Measurements from ENCODE around the gene NOL6.

DNA sequence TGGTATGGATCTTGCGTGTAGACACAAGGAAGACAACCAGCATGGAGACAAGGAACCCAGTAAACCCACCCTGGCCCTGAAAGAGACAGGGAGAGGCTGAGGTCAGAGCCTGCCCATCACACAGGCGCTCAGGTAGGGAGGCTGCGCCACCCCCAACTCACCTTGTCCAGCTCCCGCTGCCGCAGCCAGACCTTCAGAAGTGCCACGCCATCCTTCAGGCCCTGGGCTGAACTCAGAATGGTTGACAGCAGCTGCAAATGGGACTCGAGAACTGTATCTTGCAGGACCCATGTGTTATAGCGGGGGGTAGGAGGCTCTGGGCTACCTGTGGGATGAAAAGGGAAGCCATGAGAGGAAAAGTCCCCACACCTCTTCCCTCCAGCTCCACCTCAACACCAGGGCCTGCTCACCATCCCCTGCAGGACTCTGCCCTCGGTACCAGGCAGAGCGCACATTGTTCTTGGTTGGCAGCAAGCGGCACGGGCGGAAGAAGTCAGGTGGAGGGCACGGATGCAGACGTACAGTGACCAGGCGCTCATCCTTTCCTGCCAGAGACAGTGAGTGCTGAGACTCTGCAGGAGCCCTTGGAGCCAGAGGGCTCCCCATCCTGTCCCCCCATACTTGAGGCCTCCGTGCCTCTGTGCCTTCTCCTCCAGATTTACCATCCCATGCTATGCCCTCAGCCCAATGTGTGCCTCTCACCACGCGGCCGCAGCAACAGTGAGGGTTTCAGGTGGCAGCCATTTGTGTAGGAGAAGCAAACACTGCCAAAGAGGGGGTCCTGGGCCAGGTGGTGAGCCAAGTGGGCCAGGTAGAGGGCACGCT, 4.7 kb downstream of the NOL6 start:
- TF ChIP-seq, protein P1, sequence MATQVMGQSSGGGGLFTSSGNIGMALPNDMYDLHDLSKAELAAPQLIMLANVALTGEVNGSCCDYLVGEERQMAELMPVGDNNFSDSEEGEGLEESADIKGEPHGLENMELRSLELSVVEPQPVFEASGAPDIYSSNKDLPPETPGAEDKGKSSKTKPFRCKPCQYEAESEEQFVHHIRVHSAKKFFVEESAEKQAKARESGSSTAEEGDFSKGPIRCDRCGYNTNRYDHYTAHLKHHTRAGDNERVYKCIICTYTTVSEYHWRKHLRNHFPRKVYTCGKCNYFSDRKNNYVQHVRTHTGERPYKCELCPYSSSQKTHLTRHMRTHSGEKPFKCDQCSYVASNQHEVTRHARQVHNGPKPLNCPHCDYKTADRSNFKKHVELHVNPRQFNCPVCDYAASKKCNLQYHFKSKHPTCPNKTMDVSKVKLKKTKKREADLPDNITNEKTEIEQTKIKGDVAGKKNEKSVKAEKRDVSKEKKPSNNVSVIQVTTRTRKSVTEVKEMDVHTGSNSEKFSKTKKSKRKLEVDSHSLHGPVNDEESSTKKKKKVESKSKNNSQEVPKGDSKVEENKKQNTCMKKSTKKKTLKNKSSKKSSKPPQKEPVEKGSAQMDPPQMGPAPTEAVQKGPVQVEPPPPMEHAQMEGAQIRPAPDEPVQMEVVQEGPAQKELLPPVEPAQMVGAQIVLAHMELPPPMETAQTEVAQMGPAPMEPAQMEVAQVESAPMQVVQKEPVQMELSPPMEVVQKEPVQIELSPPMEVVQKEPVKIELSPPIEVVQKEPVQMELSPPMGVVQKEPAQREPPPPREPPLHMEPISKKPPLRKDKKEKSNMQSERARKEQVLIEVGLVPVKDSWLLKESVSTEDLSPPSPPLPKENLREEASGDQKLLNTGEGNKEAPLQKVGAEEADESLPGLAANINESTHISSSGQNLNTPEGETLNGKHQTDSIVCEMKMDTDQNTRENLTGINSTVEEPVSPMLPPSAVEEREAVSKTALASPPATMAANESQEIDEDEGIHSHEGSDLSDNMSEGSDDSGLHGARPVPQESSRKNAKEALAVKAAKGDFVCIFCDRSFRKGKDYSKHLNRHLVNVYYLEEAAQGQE (IDR thresholded peaks at IDR 0.05; ENCODE audit: unreplicated experiment), result no peak
- TF ChIP-seq, protein P2, sequence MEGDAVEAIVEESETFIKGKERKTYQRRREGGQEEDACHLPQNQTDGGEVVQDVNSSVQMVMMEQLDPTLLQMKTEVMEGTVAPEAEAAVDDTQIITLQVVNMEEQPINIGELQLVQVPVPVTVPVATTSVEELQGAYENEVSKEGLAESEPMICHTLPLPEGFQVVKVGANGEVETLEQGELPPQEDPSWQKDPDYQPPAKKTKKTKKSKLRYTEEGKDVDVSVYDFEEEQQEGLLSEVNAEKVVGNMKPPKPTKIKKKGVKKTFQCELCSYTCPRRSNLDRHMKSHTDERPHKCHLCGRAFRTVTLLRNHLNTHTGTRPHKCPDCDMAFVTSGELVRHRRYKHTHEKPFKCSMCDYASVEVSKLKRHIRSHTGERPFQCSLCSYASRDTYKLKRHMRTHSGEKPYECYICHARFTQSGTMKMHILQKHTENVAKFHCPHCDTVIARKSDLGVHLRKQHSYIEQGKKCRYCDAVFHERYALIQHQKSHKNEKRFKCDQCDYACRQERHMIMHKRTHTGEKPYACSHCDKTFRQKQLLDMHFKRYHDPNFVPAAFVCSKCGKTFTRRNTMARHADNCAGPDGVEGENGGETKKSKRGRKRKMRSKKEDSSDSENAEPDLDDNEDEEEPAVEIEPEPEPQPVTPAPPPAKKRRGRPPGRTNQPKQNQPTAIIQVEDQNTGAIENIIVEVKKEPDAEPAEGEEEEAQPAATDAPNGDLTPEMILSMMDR (conservative IDR thresholded peaks at IDR 0.05; ENCODE audit: low read depth in 2 of 2), result no peak
- no peak for TF ChIP-seq CREB1 (CRISPR knock-in tag; IDR thresholded peaks at IDR 0.05; ENCODE audit: low read depth)
- TF ChIP-seq EZH2phosphoT487 (IDR thresholded peaks at IDR 0.05; ENCODE audit: unreplicated experiment), result no peak
- TF ChIP-seq EZH2 (IDR thresholded peaks at IDR 0.05; ENCODE audit: low read depth, unreplicated experiment), result no peak
- TF ChIP-seq, protein P3, sequence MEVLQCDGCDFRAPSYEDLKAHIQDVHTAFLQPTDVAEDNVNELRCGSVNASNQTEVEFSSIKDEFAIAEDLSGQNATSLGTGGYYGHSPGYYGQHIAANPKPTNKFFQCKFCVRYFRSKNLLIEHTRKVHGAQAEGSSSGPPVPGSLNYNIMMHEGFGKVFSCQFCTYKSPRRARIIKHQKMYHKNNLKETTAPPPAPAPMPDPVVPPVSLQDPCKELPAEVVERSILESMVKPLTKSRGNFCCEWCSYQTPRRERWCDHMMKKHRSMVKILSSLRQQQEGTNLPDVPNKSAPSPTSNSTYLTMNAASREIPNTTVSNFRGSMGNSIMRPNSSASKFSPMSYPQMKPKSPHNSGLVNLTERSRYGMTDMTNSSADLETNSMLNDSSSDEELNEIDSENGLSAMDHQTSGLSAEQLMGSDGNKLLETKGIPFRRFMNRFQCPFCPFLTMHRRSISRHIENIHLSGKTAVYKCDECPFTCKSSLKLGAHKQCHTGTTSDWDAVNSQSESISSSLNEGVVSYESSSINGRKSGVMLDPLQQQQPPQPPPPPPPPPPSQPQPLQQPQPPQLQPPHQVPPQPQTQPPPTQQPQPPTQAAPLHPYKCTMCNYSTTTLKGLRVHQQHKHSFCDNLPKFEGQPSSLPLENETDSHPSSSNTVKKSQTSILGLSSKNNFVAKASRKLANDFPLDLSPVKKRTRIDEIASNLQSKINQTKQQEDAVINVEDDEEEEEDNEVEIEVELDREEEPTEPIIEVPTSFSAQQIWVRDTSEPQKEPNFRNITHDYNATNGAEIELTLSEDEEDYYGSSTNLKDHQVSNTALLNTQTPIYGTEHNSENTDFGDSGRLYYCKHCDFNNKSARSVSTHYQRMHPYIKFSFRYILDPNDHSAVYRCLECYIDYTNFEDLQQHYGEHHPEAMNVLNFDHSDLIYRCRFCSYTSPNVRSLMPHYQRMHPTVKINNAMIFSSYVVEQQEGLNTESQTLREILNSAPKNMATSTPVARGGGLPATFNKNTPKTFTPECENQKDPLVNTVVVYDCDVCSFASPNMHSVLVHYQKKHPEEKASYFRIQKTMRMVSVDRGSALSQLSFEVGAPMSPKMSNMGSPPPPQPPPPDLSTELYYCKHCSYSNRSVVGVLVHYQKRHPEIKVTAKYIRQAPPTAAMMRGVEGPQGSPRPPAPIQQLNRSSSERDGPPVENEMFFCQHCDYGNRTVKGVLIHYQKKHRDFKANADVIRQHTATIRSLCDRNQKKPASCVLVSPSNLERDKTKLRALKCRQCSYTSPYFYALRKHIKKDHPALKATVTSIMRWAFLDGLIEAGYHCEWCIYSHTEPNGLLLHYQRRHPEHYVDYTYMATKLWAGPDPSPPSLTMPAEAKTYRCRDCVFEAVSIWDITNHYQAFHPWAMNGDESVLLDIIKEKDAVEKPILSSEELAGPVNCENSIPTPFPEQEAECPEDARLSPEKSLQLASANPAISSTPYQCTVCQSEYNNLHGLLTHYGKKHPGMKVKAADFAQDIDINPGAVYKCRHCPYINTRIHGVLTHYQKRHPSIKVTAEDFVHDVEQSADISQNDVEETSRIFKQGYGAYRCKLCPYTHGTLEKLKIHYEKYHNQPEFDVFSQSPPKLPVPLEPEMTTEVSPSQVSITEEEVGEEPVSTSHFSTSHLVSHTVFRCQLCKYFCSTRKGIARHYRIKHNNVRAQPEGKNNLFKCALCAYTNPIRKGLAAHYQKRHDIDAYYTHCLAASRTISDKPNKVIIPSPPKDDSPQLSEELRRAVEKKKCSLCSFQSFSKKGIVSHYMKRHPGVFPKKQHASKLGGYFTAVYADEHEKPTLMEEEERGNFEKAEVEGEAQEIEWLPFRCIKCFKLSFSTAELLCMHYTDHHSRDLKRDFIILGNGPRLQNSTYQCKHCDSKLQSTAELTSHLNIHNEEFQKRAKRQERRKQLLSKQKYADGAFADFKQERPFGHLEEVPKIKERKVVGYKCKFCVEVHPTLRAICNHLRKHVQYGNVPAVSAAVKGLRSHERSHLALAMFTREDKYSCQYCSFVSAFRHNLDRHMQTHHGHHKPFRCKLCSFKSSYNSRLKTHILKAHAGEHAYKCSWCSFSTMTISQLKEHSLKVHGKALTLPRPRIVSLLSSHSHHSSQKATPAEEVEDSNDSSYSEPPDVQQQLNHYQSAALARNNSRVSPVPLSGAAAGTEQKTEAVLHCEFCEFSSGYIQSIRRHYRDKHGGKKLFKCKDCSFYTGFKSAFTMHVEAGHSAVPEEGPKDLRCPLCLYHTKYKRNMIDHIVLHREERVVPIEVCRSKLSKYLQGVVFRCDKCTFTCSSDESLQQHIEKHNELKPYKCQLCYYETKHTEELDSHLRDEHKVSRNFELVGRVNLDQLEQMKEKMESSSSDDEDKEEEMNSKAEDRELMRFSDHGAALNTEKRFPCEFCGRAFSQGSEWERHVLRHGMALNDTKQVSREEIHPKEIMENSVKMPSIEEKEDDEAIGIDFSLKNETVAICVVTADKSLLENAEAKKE (CRISPR knock-in tag; IDR thresholded peaks at IDR 0.05), result no peak
- TF ChIP-seq, protein P4, sequence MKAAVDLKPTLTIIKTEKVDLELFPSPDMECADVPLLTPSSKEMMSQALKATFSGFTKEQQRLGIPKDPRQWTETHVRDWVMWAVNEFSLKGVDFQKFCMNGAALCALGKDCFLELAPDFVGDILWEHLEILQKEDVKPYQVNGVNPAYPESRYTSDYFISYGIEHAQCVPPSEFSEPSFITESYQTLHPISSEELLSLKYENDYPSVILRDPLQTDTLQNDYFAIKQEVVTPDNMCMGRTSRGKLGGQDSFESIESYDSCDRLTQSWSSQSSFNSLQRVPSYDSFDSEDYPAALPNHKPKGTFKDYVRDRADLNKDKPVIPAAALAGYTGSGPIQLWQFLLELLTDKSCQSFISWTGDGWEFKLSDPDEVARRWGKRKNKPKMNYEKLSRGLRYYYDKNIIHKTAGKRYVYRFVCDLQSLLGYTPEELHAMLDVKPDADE (IDR thresholded peaks at IDR 0.05), result no peak
- TF ChIP-seq NANOG (IDR thresholded peaks at IDR 0.05; ENCODE audit: borderline replicate concordance), result no peak
- no peak for TF ChIP-seq POLR2AphosphoS5 (IDR thresholded peaks at IDR 0.05; ENCODE audit: low read depth)
- no peak for TF ChIP-seq JUNB (IDR thresholded peaks at IDR 0.05; ENCODE audit: unreplicated experiment)
- TF ChIP-seq ZNF114 (CRISPR knock-in tag; IDR thresholded peaks at IDR 0.05), result no peak
- no peak for TF ChIP-seq ZNF331 (CRISPR knock-in tag; IDR thresholded peaks at IDR 0.05; ENCODE audit: low read depth)
- no peak for TF ChIP-seq STAT1 (IDR thresholded peaks at IDR 0.05; ENCODE audit: unreplicated experiment)

Measured in GM23338 (cell line).